AG08396 (cell line): Measurements from ENCODE around the gene ZFHX2.

Experiments used
- DNase-seq: peaks from one replicate; pipeline ENCODE4 v3.0.0; 2012; ENCODE audit warnings: low spot score, mixed read lengths

ZFHX2 gene

GRCh38 chr14:23518709-23519108 is 32.9 kb downstream of the ZFHX2 start:
- no peak for DNase-seq

GRCh38 chr14:23517650-23518326 is 33.8 kb downstream of the ZFHX2 start:
- no peak for DNase-seq

GRCh38 chr14:23514644-23514957 is 37.0 kb downstream of the ZFHX2 start:
- no peak for DNase-seq

GRCh38 chr14:23513818-23514643 is 37.5 kb downstream of the ZFHX2 start:
- no peak for DNase-seq

- no peak for DNase-seq
These were observed 38.4 kb downstream of the ZFHX2 start for GRCh38 chr14:23513005-23513817.

GRCh38 chr14:23512156-23512555 is 39.4 kb downstream of the ZFHX2 start:
- no peak for DNase-seq

- peak; percentile 25 for DNase-seq
These were observed 57.3 kb downstream of the ZFHX2 start for GRCh38 chr14:23494223-23494622.

GRCh38 chr14:23492618-23493272 is 58.8 kb downstream of the ZFHX2 start:
- DNase-seq: no peak

GRCh38 chr14:23487216-23487615 is 64.3 kb downstream of the ZFHX2 start:
- no peak for DNase-seq

- no peak for DNase-seq
These were observed 65.5 kb downstream of the ZFHX2 start for GRCh38 chr14:23486036-23486435.

GRCh38 chr14:23485326-23485725 is 66.2 kb downstream of the ZFHX2 start:
- no peak for DNase-seq

GRCh38 chr14:23483236-23483854 is 68.2 kb downstream of the ZFHX2 start:
- peak; percentile 37 for DNase-seq

GRCh38 chr14:23482823-23483148 is 68.8 kb downstream of the ZFHX2 start:
- no peak for DNase-seq

GRCh38 chr14:23481979-23482822 is 69.4 kb downstream of the ZFHX2 start:
- DNase-seq: no peak

- peak; percentile 11 for DNase-seq
These were observed 70.1 kb downstream of the ZFHX2 start for GRCh38 chr14:23481362-23481970.

GRCh38 chr14:23478109-23478759 is 73.3 kb downstream of the ZFHX2 start:
- peak; percentile 41 for DNase-seq

- no peak for DNase-seq
These were observed 80.6 kb downstream of the ZFHX2 start for GRCh38 chr14:23470947-23471346.
